CD4-positive, alpha-beta T cell (primary cell): ENCODE data around the gene KCTD15. TPM values are rescaled to one million over a fixed set of nuclear protein-coding genes. Genes with fewer than 3 reads are reported as not detected.
A peak's percentile ranks its signal among the peaks of the same experiment; 100 is the strongest.

Source experiments
- ATAC-seq: fragments of 200-7000 bp; cut with Tn5 transposase; one replicate; pipeline ENCODE4 v1.10.0; 2022; ENCODE audit warnings: mild to moderate bottlenecking; ENCODE audit not compliant: poor library complexity
- CTCF ChIA-PET: fragments of 350-600 bp; sonication (Branson Sonifier 250); formaldehyde crosslinking; loops from one replicate; lab custom pipeline; 2021; ENCODE audit warnings: antibody characterized with exemption, inconsistent platforms; lab: Charles Lee
- POLR2A ChIA-PET: fragments of 350-600 bp; sonication (Branson Sonifier 250); formaldehyde crosslinking; loops from one replicate; lab custom pipeline; 2021; ENCODE audit warnings: antibody characterized with exemption, inconsistent platforms; lab: Charles Lee
- DNase-seq, 14 experiments: peaks; one replicate each; pipeline ENCODE4 v3.0.0-alpha.2; 2013 to 2020; ENCODE audit warnings: mixed read lengths in 2 of 14
- H3K27ac ChIP-seq, 2 donors: one replicate each; pipeline versions ENCODE4 v1.5.1 to v1.7.0; 2013; ENCODE audit warnings: low read length in 2 of 2, low read depth in 1 of 2, mild to moderate bottlenecking in 1 of 2
- H3K27me3 ChIP-seq, 2 experiments: 1 replicate in 1 of 2; 2 replicates in 1 of 2; pipeline versions ENCODE4 v1.6.1 to v1.7.0; 2013; ENCODE audit warnings: low read length in 2 of 2, control low read depth in 1 of 2, mild to moderate bottlenecking in 1 of 2, moderate library complexity in 1 of 2; ENCODE audit not compliant: insufficient read depth in 2 of 2, control insufficient read depth in 1 of 2
- H3K36me3 ChIP-seq: one replicate; pipeline ENCODE4 v1.6.1; 2013; ENCODE audit warnings: low read length, control low read depth; ENCODE audit not compliant: insufficient read depth
- H3K4me1 ChIP-seq: one replicate; pipeline ENCODE4 v1.6.1; 2013; ENCODE audit warnings: low read length, control low read depth; ENCODE audit not compliant: insufficient read depth
- H3K4me3 ChIP-seq: one replicate; pipeline ENCODE4 v1.5.1; 2013; ENCODE audit warnings: mild to moderate bottlenecking, low read length, moderate library complexity
- H3K9me3 ChIP-seq, 2 experiments: 1 replicate in 1 of 2; 2 replicates in 1 of 2; pipeline versions ENCODE4 v1.6.1 to v1.7.0; 2013; ENCODE audit warnings: low read length in 2 of 2, mild to moderate bottlenecking in 2 of 2, control low read depth in 1 of 2, moderate library complexity in 1 of 2; ENCODE audit not compliant: control insufficient read depth in 1 of 2, insufficient read depth in 1 of 2
- H3K27ac Mint-ChIP-seq: one replicate; pipeline ENCODE4 v1.8.0; 2020; ENCODE audit warnings: mixed read lengths
- H3K27me3 Mint-ChIP-seq: one replicate; pipeline ENCODE4 v1.8.0; 2021; ENCODE audit warnings: mixed read lengths
- H3K36me3 Mint-ChIP-seq: one replicate; pipeline ENCODE4 v1.8.0; 2021; ENCODE audit warnings: low read depth, mixed read lengths
- H3K4me1 Mint-ChIP-seq: one replicate; pipeline ENCODE4 v1.8.0; 2021; ENCODE audit warnings: low read depth, mixed read lengths
- H3K4me3 Mint-ChIP-seq: one replicate; pipeline ENCODE4 v1.8.0; 2020; ENCODE audit warnings: mild to moderate bottlenecking, mixed read lengths
- H3K9me3 Mint-ChIP-seq: one replicate; pipeline ENCODE4 v1.8.0; 2020; ENCODE audit warnings: mixed read lengths
- intact Hi-C, 2 experiments: fragments of 100-400 bp; cut with DNase I in 1 of 2; cut with micrococcal nuclease in 1 of 2; formaldehyde crosslinking; loops; one replicate each; pipeline versions ENCODE4 v1.15.1 to v1.9.0; 2023 to 2025; cut with DNase I, micrococcal nuclease
- total RNA-seq, 174 experiments: library from RNA in 2 of 174; stranded (reverse) in 2 of 174; gene quantifications; one replicate each; pipeline ENCODE4 v1.2.3 and lab custom pipeline; 2021 to 2026
- TF ChIP-seq, protein P1 (sequence below): fragments of 200-600 bp; IDR thresholded peaks from one replicate; pipeline ENCODE4 v1.8.0; 2022; ENCODE audit warnings: antibody characterized with exemption, mild to moderate bottlenecking

The KCTD15 gene
- total RNA-seq, 2 experiments from 2014 or later: 3.6 to 3.9 TPM

- intact Hi-C loops: loop anchor here in 1 of 2 experiments (5.0 kb wide), 1 partner anchor 349 kb away; no protein-coding TSS in a partner anchor
Observed at GRCh38 chr19:33797802-33798671, 1.4 kb downstream of the KCTD15 start.

GRCh38 chr19:33798681-33799111 is 2.0 kb downstream of the KCTD15 start:
- Mint-ChIP-seq H3K36me3 (no peaks in the 10 kb centered on the region), H3K4me3 (peak overlapping the region; percentile 60), H3K27ac (no peak overlapping the region), H3K4me1 (no peaks in the 10 kb centered on the region), H3K9me3 (no peaks in the 10 kb centered on the region), H3K27me3 (peaks cover 26% of the 10 kb centered on the region)
- TF ChIP-seq, protein P1, sequence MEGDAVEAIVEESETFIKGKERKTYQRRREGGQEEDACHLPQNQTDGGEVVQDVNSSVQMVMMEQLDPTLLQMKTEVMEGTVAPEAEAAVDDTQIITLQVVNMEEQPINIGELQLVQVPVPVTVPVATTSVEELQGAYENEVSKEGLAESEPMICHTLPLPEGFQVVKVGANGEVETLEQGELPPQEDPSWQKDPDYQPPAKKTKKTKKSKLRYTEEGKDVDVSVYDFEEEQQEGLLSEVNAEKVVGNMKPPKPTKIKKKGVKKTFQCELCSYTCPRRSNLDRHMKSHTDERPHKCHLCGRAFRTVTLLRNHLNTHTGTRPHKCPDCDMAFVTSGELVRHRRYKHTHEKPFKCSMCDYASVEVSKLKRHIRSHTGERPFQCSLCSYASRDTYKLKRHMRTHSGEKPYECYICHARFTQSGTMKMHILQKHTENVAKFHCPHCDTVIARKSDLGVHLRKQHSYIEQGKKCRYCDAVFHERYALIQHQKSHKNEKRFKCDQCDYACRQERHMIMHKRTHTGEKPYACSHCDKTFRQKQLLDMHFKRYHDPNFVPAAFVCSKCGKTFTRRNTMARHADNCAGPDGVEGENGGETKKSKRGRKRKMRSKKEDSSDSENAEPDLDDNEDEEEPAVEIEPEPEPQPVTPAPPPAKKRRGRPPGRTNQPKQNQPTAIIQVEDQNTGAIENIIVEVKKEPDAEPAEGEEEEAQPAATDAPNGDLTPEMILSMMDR: no peak
- Histone ChIP-seq H3K27me3 (peaks cover 13 to 22% of the 10 kb centered on the region in 2 experiments), H3K36me3 (no peaks in the 10 kb centered on the region), H3K4me1 (peaks cover 26% of the 10 kb centered on the region), H3K9me3 (no peaks in the 10 kb centered on the region), H3K4me3 (no peak overlapping the region), H3K27ac (no peak overlapping the region)
- ChIA-PET POLR2A (interaction anchor here (1.5 to 1.6 kb wide), 2 partner anchors 12 to 21 kb away, joined by 4 read pairs; no protein-coding TSS in a partner anchor), CTCF (interaction anchor here (5.3 kb wide), 1 partner anchor 21 kb away, joined by 27 read pairs; no protein-coding TSS in a partner anchor)
- intact Hi-C loops: loop anchor here in 1 of 2 experiments (5.0 kb wide), 1 partner anchor 349 kb away; no protein-coding TSS in a partner anchor
- no peak for ATAC-seq
- DNase-seq: no peak

More at GRCh38 chr19:33797802-33798671, 1.4 kb downstream of the KCTD15 start:
- TF ChIP-seq, protein P1: no peak
- H3K36me3 ChIP-seq: no peaks in the 10 kb centered on the region
- H3K9me3 ChIP-seq: no peaks in the 10 kb centered on the region
- ChIA-PET POLR2A (interaction anchor here (1.4 to 1.6 kb wide), 4 partner anchors 13 to 21 kb away, joined by 3 to 8 read pairs (median 4); no protein-coding TSS in a partner anchor), CTCF (interaction anchor here (5.3 kb wide), 1 partner anchor 20 kb away, joined by 27 read pairs; no protein-coding TSS in a partner anchor)
- ATAC-seq: no peak
- Mint-ChIP-seq H3K36me3 (no peaks in the 10 kb centered on the region), H3K27me3 (peaks cover 33% of the 10 kb centered on the region), H3K4me3 (peak overlapping the region; percentile 80), H3K27ac (no peak overlapping the region), H3K9me3 (no peaks in the 10 kb centered on the region), H3K4me1 (no peaks in the 10 kb centered on the region)
- H3K4me1 ChIP-seq: peaks cover 26% of the 10 kb centered on the region
- H3K27me3 ChIP-seq: peaks cover 15 to 29% of the 10 kb centered on the region in 2 experiments
- DNase-seq: peak in 4 of 14 experiments; percentile 24 to 58 (median 42)
- H3K27ac ChIP-seq: no peak overlapping the region
- peak overlapping the region; percentile 58 for H3K4me3 ChIP-seq

- Mint-ChIP-seq H3K4me3 (peak overlapping the region; percentile 25), H3K9me3 (no peaks in the 10 kb centered on the region), H3K36me3 (no peaks in the 10 kb centered on the region), H3K27me3 (peaks cover 19% of the 10 kb centered on the region), H3K27ac (no peak overlapping the region), H3K4me1 (no peaks in the 10 kb centered on the region)
- Histone ChIP-seq H3K27ac (no peak overlapping the region), H3K9me3 (no peaks in the 10 kb centered on the region), H3K27me3 (peaks cover 11 to 14% of the 10 kb centered on the region in 2 experiments), H3K36me3 (no peaks in the 10 kb centered on the region), H3K4me3 (no peak overlapping the region), H3K4me1 (peaks cover 25% of the 10 kb centered on the region)
- CTCF ChIA-PET: no interaction called here
- POLR2A ChIA-PET: no interaction called here
- ATAC-seq: no peak
- intact Hi-C loops: loop anchor here in 1 of 2 experiments (5.0 kb wide), 1 partner anchor 348 kb away; no protein-coding TSS in a partner anchor
- TF ChIP-seq, protein P1: no peak
- DNase-seq: no peak
Observed at GRCh38 chr19:33799476-33799875, 2.8 kb downstream of the KCTD15 start.
